GM19043 (cell line): ENCODE results near the gene GAS2L1.

Experiments
- ATAC-seq: cut with Tn5 transposase; IDR thresholded peaks from one replicate; pipeline ENCODE4 v1.9.1; 2021; ENCODE audit warnings: low read depth; ENCODE audit not compliant: unreplicated experiment

The GAS2L1 gene

DNA sequence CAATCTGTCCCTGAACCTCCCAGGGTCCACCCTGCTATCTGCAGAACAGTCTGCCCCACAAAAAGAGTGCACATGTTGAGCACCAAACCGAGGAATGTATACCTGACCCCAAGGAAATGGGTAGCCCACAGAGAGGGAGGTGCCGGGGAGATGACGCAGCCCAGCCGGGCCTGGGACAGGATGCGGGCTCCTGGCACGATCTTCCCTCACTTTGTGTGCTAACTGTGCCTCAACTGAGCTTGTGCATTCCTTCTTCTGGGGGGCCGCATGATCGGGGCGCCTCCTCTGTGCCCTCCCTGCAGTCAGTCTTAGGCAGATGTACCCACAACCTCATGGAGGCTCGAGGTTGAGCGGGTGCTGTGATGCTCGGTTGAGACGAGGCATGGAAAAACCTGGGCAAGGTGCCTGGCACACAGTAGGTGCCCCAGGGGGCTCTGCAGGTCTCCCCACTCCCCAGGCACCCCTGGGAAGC is 2.4 kb downstream of the GAS2L1 start:
- ATAC-seq: no peak

DNA sequence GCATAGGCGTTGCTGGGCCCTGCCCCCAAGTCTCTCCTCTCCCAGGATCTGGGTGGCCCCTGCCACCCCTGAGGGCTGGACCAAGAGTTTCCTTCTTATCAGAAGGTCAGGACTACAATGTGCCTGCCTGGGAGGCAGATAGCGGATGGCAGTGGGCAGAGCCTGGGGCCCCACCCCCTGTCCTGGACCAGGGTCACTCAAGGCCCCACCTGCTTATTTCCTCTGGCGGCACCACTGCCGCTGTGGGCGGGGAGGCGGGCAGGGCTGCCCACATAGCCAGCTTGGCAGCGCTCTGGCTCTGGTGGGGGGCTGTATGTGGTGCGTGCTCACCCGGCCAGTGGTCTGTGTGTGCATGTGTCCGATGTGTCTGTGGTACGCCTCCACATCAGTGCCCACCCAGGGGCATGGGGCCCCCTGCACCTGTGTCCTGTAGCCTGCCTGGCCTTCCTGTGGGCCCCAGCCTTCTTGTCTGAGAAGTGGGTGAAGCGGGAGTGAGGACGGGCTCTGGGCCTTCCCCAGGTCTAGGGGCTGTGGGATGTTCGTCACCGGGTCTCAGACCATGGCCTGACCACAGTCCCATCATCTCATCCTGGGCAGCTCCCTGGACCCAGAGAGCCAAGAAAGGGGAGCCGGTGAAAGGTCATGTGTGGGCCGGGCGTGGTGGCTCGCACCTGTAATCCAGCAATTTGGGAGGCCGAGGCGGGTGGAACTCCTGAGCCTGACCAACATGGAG is 3.0 kb downstream of the GAS2L1 start:
- no peak for ATAC-seq

GRCh38 chr22:29310065-29310862 is 3.8 kb downstream of the GAS2L1 start:
- no peak for ATAC-seq

GRCh38 chr22:29310863-29311339 is 4.5 kb downstream of the GAS2L1 start:
- no peak for ATAC-seq

- no peak for ATAC-seq
These were observed 5.2 kb downstream of the GAS2L1 start for GRCh38 chr22:29311464-29312217.

GRCh38 chr22:29312218-29313125 is 6.0 kb downstream of the GAS2L1 start:
- ATAC-seq: no peak

DNA sequence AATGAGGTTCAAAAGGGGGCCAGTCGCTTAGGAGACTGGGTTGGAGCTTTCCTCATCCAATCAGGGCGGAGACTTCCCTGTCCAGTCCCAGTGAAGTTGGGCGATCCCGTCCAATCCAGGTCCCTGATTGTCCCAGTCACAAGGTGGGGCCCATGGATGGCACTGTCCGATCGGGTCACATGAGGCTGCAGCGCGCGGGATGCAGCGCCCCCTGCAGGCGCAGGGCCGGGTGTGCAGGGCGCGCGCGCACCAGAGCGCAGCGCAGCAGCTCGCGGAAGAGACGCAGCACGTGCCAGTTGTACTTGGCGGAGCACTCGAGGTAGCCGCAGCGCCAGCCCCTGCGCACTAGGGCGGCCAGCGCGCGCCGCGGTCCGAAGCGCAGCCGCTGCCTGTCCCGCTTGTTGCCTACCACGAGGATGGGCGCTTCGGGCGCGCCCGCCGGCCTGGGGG is 6.7 kb downstream of the GAS2L1 start:
- ATAC-seq: no peak

DNA sequence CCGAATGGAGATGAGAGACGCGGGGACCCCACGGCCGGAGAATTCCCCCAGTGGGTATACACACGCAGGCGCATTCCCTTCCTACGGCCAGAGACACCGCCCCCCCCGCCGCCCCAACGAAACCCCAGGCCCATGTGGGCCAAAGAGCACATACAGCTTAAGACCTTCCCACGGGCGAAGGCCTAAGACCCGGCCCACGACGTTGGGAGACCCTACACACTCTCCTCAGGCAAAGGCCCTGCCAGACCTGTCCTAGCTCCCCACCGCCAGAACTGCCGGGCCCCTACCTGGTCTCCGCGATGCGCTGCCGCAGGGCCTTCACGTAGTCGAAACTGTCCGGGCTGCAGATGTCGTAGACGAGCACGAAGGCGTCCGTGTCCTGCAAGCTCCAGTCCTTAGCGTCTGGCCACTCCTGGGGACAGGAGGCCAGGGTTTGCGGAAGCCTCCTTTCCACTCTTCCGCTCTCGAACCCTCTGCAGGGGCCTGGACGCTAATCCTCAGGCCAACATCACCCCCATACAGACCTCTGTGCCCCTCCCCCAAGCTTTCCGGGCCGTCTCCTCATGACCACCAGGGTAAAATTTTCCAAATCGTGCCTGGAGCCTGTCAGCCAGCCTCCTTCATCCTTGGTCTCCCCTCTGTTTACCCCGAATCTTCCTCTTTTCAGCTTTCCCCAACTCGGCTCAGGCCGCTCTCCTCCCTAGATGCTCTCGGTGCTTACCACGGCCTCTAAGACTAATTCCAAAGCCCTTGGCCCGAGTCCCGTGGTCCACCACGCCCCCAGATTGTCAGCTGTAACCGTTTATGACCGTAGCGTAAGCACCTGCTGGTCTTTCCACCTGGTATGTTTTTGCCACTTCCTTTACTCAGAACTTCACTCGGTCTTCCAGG is 7.4 kb downstream of the GAS2L1 start:
- no peak for ATAC-seq

GRCh38 chr22:29314537-29315285 is 8.3 kb downstream of the GAS2L1 start:
- no peak for ATAC-seq

GRCh38 chr22:29315286-29316140 is 9.1 kb downstream of the GAS2L1 start, which contains the start of gene RASL10A:
RASL10A (minus strand) TSS chr22:29315697; CDS start chr22:29315246, 451 bp downstream.
- ATAC-seq: no peak

GRCh38 chr22:29316141-29316828 is 9.8 kb downstream of the GAS2L1 start:
- no peak for ATAC-seq

- ATAC-seq: no peak
These were observed 11.5 kb downstream of the GAS2L1 start for GRCh38 chr22:29317827-29318454.

GRCh38 chr22:29319072-29319471 is 12.6 kb downstream of the GAS2L1 start:
- ATAC-seq: no peak

DNA sequence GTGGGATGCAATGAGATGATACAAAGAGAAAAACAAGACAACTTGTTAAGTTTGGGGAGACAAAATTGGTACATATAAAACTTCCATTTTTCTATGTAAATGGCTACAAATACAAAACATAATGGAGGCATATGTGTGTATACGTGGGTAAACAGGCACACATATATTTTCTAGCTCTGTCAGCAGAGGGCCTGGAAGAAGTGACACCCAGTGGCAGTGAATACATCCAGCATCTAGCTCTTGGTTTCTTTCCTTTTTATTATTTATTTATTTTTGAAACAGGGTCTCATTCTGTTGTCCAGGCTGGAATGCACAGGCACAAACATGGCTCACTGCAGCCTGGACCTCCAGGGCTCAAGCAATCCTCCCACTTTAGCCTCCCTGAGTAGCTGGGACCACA is 14.1 kb downstream of the GAS2L1 start:
- no peak for ATAC-seq

DNA sequence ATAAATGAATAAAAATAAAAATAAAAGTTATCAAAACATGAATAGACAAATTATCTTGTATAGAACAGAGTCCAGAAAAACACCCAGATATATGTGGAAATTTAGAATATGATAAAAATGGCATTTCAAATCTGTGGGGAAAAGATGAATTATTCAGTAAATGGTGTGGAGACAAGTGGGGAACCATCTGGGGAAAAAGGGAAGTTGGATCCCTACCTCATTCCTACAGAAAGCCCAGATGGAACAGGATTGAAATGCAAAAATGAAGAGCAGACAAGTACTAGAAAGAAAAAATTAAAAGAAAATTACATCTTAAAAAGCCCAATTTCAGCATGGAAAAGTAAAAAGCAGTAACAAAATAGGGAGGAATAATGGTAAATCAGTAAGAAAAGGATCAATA is 17.2 kb downstream of the GAS2L1 start:
- ATAC-seq: no peak

DNA sequence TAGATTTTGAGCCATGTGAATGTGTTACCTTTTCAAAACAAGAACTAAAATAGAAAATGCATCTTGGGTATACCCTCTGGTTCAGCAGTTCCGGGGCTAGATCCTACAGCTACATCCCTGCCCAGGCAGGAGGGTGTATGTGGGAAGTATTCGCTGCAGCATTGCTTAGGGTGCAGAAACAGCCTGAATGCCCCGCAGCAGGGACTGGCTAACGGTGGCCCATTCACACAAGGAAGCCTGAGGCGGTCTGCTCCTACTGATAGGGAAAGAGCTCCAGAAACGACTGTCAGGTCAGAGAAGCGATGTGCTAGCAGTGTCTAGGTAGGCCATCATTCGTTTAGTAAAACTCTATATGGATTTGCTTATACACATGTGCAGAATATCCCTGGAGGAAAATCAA is 18.9 kb downstream of the GAS2L1 start:
- ATAC-seq: no peak
